Neural cell (in vitro differentiated cells): ENCODE measurements around the gene KCNA2. TPM values are rescaled to one million over a fixed set of nuclear protein-coding genes. Genes with fewer than 3 reads are reported as not detected.

Experiments used
- H2AFZ ChIP-seq: fragments of 200-600, 300-800 bp; sonication (generic), shearing (Covaris generic); 2 replicates; pipeline ENCODE4 v1.6.0; 2014; ENCODE audit warnings: low read depth, mild to moderate bottlenecking, antibody characterized with exemption, low read length, moderate library complexity
- H3F3A ChIP-seq: fragments of 200-600 bp; shearing (Covaris generic); 2 replicates; pipeline ENCODE4 v1.6.1; 2016; ENCODE audit warnings: mild to moderate bottlenecking, moderate library complexity, mixed read lengths, antibody characterized with exemption, low read length; ENCODE audit not compliant: insufficient read depth, poor library complexity, severe bottlenecking
- H3K27ac ChIP-seq: fragments of 200-600, 300-800 bp; sonication (generic), shearing (Covaris generic); 2 replicates; pipeline ENCODE4 v1.5.1; 2014; ENCODE audit warnings: mild to moderate bottlenecking, low read length, moderate library complexity
- H3K27me3 ChIP-seq: fragments of 300-800, 200-600 bp; sonication (generic), shearing (Covaris generic); 2 replicates; pipeline ENCODE4 v1.6.0; 2014; ENCODE audit warnings: mild to moderate bottlenecking, low read depth, low read length, moderate library complexity; ENCODE audit not compliant: insufficient read depth
- H3K36me3 ChIP-seq: fragments of 300-800, 200-600 bp; sonication (generic), shearing (Covaris generic); 2 replicates; pipeline ENCODE4 v1.5.1; 2014; ENCODE audit warnings: mild to moderate bottlenecking, antibody characterized with exemption, low read length, moderate library complexity; ENCODE audit not compliant: insufficient read depth
- H3K4me2 ChIP-seq: fragments of 300-800, 200-600 bp; sonication (generic), shearing (Covaris generic); 2 replicates; pipeline ENCODE4 v1.6.0; 2014; ENCODE audit warnings: mild to moderate bottlenecking, low read length
- H3K4me3 ChIP-seq: fragments of 300-800, 200-600 bp; sonication (generic), shearing (Covaris generic); 2 replicates; pipeline ENCODE4 v1.5.1; 2014; ENCODE audit warnings: mild to moderate bottlenecking, low read length, moderate library complexity
- H3K79me2 ChIP-seq: fragments of 200-600 bp; shearing (Covaris generic); replicated peaks from 2 replicates; pipeline ENCODE4 v1.6.0; 2014; ENCODE audit warnings: mild to moderate bottlenecking, low read length, moderate library complexity; ENCODE audit not compliant: insufficient read depth
- H3K9ac ChIP-seq: fragments of 300-800, 200-600 bp; sonication (generic), shearing (Covaris generic); 2 replicates; pipeline ENCODE4 v1.6.1; 2016; ENCODE audit warnings: mild to moderate bottlenecking, low read length, mixed read lengths
- H3K9me2 ChIP-seq: fragments of 200-600 bp; shearing (Covaris generic); 2 replicates; pipeline ENCODE4 v1.6.1; 2016; ENCODE audit warnings: mild to moderate bottlenecking, low read length, mixed read lengths; ENCODE audit not compliant: insufficient read depth
- H3K9me3 ChIP-seq: fragments of 200-600, 300-800 bp; sonication (generic), shearing (Covaris generic); 2 replicates; pipeline ENCODE4 v1.6.1; 2016; ENCODE audit warnings: mild to moderate bottlenecking, mixed run types, low read length, moderate library complexity, mixed read lengths
- H4K20me1 ChIP-seq: fragments of 200-600 bp; shearing (Covaris generic); 2 replicates; pipeline ENCODE4 v1.6.1; 2016; ENCODE audit warnings: mild to moderate bottlenecking, mixed run types; ENCODE audit not compliant: insufficient read depth
- CTCF ChIP-seq: fragments of 450-650 bp; IDR thresholded peaks from 2 replicates; pipeline ENCODE4 v1.5.1; 2014; ENCODE audit warnings: antibody characterized with exemption, mild to moderate bottlenecking, moderate library complexity; ENCODE audit not compliant: poor library complexity, severe bottlenecking
- EP300 ChIP-seq: fragments of 450-650 bp; conservative IDR thresholded peaks from 2 replicates; pipeline ENCODE4 v1.6.1; 2014; ENCODE audit warnings: antibody characterized with exemption, mild to moderate bottlenecking, moderate library complexity; ENCODE audit not compliant: poor library complexity, severe bottlenecking
- EZH2 ChIP-seq: fragments of 200-600, 300-800 bp; shearing (Covaris generic), sonication (generic); IDR thresholded peaks from 2 replicates; pipeline ENCODE4 v1.6.1; 2014; ENCODE audit warnings: antibody characterized with exemption, low read length, borderline replicate concordance, mild to moderate bottlenecking; ENCODE audit not compliant: insufficient read depth, poor library complexity, severe bottlenecking
- MXI1 ChIP-seq: fragments of 450-650 bp; conservative IDR thresholded peaks from 2 replicates; pipeline ENCODE4 v1.6.1; 2014; ENCODE audit warnings: antibody characterized with exemption, mild to moderate bottlenecking; ENCODE audit not compliant: poor library complexity, severe bottlenecking
- POLR2AphosphoS5 ChIP-seq: IDR thresholded peaks from 2 replicates; pipeline ENCODE4 v1.6.1; 2012
- RAD21 ChIP-seq: fragments of 450-650 bp; conservative IDR thresholded peaks from 2 replicates; pipeline ENCODE4 v1.6.1; 2014; ENCODE audit warnings: antibody characterized with exemption, mild to moderate bottlenecking, moderate library complexity
- REST ChIP-seq: IDR thresholded peaks from 2 replicates; pipeline ENCODE4 v1.6.1; 2012; ENCODE audit warnings: borderline replicate concordance
- SMC3 ChIP-seq: fragments of 450-650 bp; conservative IDR thresholded peaks from 2 replicates; pipeline ENCODE4 v1.6.1; 2014; ENCODE audit warnings: antibody characterized with exemption, mild to moderate bottlenecking, moderate library complexity; ENCODE audit not compliant: poor library complexity
- TAF1 ChIP-seq: IDR thresholded peaks from 2 replicates; pipeline ENCODE4 v1.6.1; 2012; ENCODE audit warnings: low read depth
- polyA plus RNA-seq: library from polyadenylated mRNA; depleted of rRNA; stranded (reverse); fragments of >200 nt; gene quantifications from 2 replicates; pipeline ENCODE4 v1.2.3, GENCODE V29; 2014

KCNA2 gene
- polyA plus RNA-seq, 1 donor from 2014 or later = 3.4 TPM

- H3F3A ChIP-seq = no peaks in the 10 kb centered on the region
- no peaks in the 10 kb centered on the region for H3K36me3 ChIP-seq
- no peaks in the 10 kb centered on the region for H3K9me2 ChIP-seq
- no peak overlapping the region for H3K4me3 ChIP-seq
- H3K27ac ChIP-seq = no peak overlapping the region
- no peak overlapping the region for H2AFZ ChIP-seq
- no peaks in the 10 kb centered on the region for H3K9me3 ChIP-seq
- no peak for TF ChIP-seq REST
- TF ChIP-seq MXI1 = no peak
- no peak for TF ChIP-seq SMC3
- TF ChIP-seq RAD21 = no peak
- no peak for TF ChIP-seq POLR2AphosphoS5
- no peak for TF ChIP-seq EZH2
- no peak for TF ChIP-seq TAF1
- no peak for TF ChIP-seq EP300
- TF ChIP-seq CTCF = no peak
- no peaks in the 10 kb centered on the region for H3K27me3 ChIP-seq
- H4K20me1 ChIP-seq = no peaks in the 10 kb centered on the region
- H3K79me2 ChIP-seq = no peaks in the 10 kb centered on the region
- no peak overlapping the region for H3K4me2 ChIP-seq
- no peak overlapping the region for H3K9ac ChIP-seq
These were observed 25.9 kb downstream of the KCNA2 start for GRCh38 chr1:110580244-110580643.

- no peaks in the 10 kb centered on the region for H3K9me2 ChIP-seq
- H3K36me3 ChIP-seq = no peaks in the 10 kb centered on the region
- TF ChIP-seq CTCF (no peak), REST (no peak), EZH2 (no peak), EP300 (no peak), SMC3 (no peak), MXI1 (no peak), POLR2AphosphoS5 (no peak), RAD21 (no peak), TAF1 (no peak)
These were observed 26.7 kb downstream of the KCNA2 start for GRCh38 chr1:110579460-110579859.

More at GRCh38 chr1:110579460-110579859, 26.7 kb downstream of the KCNA2 start:
- Histone ChIP-seq H3F3A (no peaks in the 10 kb centered on the region), H3K4me2 (no peak overlapping the region), H3K79me2 (no peaks in the 10 kb centered on the region), H3K27me3 (no peaks in the 10 kb centered on the region), H3K9me3 (no peaks in the 10 kb centered on the region), H4K20me1 (no peaks in the 10 kb centered on the region), H3K9ac (no peak overlapping the region), H2AFZ (no peak overlapping the region), H3K4me3 (no peak overlapping the region), H3K27ac (no peak overlapping the region)
